ENCODE measurements around the gene CACNA1C.
"Not testable (repeated sequence)": the region's sequence is repeated elsewhere in the genome, so short reads cannot be mapped to it uniquely, and the experiment has no call there.

CACNA1C gene

DNA sequence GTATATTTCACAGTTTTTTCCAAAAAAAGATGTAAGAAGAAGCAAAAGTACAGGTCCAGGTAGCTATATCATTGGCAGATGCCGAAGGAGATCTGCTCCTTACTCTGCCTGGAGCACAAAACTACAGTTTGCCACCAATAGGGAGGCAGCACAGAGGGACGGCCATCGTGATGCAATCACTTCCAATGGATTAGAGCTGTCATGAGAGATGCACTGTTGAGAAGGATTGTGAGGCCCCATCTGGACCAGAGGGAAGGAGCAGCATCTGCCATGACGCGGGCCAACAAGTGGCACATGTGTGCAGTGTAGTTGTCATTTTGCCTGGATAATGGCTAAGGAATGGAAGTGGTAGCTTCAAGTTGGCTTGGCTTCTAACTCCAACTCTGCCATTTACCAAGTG, 423.2 kb downstream of the CACNA1C start:
- DNase-seq: no peak

DNA sequence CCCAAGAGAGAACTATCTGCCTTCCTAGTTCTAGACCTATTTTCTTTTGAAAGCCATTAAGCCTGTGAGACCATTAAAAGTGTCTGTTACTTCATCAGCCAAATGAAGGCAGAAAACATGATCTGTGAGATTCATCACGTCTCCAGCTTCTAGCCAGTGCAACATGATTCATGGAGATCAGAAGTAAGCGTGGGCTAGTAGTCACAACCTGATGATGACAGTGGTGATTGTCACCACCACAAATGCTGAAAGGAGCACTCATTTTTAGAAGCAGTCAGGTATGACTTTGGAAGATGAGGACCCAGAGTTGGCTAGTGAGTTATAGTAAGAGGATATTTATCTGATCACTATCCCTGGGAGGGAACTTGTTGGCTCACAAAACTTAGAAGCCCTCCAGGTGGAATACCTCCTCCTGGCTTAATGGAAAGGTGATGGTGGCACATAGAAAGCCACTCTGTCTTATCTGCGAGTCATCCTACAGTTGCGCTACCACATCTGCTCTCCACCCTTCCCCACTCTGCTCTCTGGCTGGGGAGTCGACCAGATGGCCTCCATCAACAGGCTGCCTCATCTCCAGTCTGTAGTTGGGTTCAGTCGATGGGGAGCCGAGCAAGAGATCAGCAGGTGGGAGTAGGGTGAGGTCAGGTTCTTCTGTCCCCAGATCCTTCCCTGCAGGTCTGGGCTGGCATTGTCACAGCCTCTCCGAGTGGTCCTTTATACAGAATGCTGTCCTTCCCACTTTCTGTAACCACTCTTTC, 424.4 kb downstream of the CACNA1C start:
- DNase-seq: no peak

DNA sequence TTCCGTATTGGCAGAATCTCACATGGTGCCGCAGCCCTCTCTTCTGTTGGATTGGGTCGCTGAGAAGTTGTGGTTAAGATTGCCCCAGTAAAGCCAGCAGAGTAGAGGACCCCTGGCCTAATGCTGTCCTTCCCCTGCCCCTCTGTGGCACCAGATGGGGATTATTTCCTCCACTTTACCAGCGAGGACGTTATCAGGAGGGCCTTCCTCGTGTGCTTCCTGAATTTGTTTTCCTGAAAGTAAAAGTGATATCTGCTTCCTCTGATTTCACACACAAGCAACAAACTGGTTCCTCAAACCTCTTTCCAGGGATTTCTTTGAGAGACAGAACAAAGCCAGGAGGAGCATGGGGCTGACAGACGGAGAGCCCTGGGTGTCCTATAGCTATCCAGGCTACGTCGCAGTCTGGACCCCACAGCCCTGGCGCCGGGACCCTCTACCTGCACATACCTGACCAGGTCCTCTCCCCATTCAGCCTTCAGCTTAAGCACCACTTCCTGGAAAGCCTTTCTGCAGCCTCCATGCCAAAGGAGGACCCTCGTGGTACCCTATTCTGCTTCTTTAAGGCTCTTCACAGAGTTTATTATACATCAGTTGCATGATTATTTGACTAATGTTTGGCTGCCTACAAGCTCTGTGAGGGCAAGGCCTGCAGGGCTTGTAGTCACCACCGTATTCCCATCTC, 427.2 kb downstream of the CACNA1C start:
- DNase-seq: no peak

DNA sequence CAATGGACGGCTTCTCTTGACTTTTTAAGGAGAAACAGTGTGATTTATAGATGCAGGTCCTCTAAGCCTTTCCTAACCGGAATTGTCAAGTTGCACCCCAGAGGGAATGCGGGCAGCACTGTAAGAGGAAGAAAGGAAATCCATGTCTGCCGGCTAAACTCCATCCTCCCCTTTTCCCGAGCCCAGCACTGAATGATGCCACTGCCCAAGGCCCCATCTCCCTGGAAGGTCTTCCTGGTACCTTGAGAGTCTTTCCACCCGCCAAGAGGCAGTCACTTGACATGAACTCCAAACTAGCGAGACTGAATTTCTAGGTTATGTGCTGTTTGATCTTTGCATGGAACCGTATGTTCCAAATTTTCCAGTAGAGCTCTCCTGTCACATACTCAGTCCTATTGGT, 428.6 kb downstream of the CACNA1C start:
- DNase-seq: no peak

DNA sequence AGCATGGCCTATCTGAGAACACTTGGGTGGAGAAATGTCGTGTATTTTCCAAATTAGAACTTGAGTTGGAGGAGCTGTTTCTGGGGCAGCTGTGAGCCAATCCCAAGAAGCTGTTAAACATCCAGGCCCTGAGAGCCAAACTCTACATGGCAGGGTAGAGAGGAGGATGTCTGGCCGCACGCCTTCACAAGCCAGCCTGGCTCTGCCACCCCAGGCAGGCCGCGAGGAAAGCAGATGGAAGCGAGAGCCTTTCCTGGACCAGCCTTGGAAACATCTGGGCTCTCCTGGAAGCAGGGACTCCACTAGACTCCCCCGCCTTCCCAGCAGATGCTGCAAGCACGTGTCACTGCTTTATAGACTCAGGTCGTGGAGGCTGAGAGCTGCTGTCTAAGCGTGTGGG, 429.2 kb downstream of the CACNA1C start:
- no peak for DNase-seq

DNA sequence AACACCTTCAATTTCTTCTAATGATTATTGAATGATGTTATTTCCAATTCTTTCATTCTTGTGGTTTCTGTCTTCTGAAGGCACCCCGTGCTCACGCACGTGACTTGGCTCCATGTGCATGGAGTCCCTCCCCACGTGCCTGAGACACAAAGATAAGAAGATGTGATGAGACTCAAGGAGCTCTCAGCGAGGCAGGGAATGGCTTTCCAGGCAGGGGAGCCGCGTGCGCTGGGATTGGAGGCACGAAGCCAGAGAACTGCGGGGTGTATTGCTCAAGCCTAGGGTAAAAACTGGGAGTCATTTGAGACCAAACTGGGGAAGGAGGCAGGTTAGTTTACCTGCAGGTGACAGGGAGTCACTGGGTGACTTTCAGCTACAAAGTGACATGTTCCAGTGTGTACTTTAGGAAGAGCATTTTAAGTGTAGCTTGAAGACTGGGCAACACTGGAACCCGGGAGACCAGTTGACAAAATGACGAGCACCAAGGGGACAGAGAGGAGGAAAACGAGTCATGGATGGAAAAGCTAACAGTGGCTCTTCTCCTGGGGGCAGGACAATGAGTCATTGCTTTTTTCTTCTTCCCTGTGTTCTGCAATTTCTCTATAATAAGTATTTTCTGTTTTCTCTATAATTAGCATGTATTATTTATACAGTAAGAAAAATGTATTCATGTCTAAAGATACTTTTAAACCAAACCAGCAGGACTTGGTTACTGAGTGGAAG, 430.3 kb downstream of the CACNA1C start:
- no peak for DNase-seq

DNA sequence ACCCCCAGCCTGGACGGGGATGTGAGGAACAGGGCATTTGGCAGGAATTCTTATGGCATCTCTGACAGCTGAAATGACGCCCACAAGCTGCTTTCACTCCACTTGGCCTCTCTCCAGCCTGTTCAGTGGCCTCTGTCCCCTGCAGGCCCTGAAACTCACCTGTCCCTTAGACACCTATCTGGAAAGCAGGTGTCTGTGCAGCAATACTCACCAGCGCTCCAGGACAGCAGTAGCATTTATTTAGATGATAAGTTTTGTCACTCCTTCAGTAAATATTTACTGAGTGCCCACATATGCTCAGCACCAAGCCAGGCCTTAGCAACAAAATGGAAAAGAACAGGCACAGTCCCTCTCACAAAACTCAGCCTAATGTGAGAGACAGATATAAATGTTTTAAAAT, 430.9 kb downstream of the CACNA1C start:
- DNase-seq: no peak

DNA sequence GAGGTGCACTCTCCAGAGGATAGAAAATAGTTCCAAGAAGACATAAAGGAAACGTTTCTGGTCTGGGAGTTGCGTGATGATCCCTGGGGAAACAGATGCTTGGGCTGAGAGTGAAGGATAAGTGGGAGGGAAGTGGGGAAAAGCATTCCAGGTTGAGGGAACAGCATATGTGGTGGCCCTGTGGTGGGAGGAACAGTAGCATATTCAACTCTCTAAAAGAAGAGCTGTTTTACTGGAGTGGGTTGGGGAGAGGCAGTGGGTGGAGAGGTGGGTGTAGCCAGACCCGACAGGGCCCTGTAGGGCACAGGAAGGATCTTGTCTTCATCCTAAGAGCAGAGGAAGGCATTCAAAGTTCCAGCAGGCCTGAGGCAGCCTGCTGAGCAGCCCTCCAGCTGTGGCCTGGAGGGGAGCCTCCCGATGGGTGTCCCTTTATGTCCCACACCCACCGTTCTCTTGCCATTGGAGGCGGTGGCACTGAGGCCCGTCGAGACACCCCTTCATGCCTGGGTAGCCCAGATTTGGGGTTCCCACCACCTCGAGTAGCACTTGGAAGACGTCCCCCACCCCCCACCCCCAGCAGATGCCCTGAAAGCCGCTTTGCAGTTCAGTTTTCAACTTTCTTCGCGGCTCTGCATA, 431.5 kb downstream of the CACNA1C start:
- no peak for DNase-seq

DNA sequence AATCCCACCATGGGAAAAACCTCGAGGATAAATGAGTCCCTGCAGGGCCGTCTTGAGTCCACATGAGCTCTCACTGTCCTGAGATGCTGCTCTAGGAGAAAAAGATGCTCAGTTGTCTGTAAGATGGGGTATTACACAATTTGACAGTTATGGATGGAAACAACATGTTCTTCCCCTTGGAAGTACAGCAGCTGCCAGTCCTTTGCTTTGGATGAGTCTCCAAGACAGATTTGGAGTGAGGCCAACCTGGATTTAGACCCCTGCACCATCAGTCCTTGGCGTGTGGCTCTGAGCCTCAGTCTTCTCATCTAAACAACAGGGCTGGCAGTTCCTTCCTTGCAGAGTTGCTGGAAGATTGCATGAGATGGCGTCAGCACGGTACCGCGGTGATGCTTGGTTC, 432.9 kb downstream of the CACNA1C start:
- DNase-seq: no peak

DNA sequence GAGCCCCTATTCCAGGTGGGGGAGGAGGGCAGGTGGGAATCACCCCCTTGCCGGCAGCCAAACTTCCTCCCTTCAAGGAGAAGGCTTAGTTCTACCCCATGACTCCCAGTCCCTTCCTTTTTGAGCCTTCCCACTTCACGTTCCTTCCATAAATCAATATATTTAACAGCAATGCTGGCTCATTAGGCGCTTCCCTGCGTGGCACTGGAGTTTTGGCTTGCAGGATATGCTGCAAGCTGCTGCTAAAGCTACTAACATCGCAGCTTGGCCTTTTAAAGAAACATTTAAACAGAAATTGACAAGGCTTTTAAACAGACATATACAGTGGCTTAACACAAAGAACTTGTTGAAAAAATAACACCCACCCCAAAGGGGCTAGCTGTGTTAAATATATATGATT, 434.0 kb downstream of the CACNA1C start:
- DNase-seq: no peak

DNA sequence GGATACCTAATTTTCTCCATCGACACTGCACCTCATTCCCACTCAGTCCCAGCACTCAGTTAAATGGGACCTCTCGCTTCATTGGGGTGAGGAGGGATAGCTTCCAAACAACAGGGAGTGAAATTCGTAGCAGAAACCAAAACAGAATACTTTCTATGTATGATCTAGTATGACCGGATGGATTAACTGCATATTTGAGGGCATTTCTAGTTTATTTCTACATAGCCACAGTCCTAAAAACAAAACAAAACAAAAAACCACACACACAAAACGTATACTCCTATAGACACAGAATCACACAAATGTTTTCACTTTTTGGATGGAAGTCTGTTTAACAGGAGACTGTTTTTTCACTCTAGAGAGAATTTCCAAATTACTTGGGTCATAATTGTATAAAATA, 434.5 kb downstream of the CACNA1C start:
- DNase-seq: no peak

DNA sequence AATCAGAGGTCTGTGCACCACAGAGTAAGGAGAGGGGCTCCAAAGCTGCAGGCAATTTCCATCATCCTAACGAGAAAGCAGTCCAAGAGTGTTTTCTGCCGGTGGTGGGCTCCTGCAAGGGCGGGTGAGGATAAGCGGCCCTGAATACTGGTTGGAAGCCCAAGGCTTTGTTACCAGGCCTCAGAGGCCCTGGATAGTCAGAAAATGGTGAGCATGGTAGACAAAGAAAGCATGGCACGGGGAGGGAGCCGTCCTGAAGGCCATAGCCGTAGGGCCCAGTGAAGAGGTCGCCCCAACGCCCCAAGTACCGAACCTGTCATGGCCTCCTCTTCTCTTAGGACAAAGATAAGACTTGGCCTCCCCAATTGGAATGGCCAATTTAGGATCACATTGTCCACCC, 435.3 kb downstream of the CACNA1C start:
- DNase-seq: no peak

DNA sequence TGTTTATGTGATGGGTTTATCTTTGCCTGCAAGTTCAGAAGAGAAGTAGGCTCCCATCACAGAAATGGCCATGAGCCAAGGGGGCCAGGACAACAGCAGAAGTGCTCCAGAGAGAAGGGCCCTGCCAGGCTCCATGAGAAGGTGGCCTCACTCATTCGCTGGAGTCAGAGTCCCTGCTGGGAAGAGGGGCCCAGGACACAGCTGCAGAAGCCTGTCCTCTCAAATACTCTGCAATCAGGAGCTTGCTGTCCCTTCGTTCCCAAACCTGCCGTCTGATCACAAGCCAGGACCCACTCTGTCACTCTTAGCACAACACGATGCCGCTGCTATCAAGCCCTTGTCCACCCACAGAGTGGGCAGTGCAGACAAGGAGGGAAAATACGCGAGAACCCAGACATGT, 435.8 kb downstream of the CACNA1C start:
- DNase-seq: no peak

DNA sequence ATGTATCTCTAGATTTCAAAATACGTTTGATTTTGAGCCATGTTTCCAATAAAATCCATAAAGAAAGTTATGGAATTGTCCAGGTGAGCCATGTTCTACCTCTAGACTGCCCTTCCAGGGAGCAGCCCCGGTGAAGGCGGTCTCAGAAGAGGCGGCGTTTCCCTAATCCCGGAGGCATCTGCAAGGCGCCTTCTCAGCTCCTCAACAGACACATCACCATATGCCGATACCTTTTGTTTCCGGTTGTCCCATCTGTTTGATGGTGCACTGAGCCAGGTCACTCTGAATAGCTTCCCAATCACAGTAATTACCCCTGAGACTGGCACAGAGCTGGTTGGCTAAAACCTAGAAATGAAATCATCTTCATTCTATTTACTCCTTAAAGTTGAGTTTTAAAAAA, 436.5 kb downstream of the CACNA1C start:
- no peak for DNase-seq

DNA sequence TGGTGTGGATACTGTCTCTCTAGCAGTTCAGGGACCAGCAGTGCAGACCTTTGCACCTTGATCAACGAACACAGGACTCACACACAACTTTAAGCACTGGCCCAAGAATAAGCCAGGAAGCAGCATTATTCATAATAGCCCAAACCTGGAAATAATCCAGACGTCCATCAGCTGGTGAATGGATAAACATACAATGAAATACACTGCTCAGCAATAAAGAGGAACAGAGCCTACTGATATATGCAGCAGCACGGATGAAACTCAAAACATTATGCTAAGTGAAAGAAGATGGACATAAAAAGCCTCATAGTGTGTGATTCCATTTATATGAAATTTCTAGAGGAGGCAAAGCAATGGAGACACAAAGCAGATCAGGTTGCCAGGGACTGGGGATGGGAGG, 438.0 kb downstream of the CACNA1C start:
- no peak for DNase-seq

DNA sequence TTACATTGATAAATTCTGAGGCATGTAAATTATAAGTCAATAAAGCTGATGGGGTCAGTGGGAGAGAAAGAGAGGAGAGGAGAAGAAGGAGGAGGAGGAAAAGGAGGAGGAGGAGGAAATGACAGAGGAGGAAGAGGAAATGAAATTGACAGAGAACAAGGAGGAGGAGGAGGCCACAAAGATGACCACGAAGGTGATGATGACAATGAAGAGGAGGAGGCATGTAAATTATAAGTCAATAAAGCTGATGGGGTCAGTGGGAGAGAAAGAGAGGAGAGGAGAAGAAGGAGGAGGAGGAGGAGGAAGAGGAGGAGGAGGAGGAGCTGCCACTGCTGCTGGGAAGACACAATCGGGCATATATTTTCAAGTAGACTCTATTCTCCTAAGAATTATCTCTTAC, 438.6 kb downstream of the CACNA1C start:
- DNase-seq: not testable (repeated sequence)

DNA sequence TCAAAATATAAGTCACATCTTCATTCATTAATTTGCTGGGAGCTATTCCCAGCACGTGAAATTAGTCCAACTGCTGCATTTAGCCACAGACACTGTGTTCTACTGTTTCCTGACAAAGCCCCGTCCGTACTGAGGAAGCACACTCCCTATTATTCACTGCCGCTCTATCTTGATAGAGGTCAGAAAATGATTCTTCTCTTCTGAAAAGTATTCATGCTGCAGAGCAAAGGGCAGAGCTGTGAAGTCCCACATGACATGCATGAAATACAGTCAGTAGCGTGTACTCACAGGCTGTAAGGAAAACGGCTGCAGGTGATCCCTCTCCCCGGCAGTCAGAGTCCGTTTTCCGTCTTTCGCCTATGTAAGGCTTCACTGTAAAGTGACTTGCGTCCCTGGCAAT, 439.4 kb downstream of the CACNA1C start:
- no peak for DNase-seq

DNA sequence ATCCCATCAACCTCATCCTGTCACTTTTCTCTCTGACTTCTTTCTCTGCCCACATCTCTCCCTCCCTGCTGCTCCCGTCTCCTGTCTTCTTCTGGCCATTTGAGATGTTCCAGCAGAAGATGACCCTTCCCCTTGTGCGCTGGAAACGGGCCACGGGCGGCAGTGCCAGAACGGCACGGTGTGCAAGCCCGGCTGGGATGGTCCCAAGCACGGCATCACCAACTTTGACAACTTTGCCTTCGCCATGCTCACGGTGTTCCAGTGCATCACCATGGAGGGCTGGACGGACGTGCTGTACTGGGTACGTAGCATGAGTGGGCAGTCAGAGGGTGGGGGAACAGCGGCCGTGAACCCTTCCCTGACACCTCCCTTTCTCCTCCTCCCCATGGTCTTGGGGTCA, 440.3 kb downstream of the CACNA1C start:
- no peak for DNase-seq

DNA sequence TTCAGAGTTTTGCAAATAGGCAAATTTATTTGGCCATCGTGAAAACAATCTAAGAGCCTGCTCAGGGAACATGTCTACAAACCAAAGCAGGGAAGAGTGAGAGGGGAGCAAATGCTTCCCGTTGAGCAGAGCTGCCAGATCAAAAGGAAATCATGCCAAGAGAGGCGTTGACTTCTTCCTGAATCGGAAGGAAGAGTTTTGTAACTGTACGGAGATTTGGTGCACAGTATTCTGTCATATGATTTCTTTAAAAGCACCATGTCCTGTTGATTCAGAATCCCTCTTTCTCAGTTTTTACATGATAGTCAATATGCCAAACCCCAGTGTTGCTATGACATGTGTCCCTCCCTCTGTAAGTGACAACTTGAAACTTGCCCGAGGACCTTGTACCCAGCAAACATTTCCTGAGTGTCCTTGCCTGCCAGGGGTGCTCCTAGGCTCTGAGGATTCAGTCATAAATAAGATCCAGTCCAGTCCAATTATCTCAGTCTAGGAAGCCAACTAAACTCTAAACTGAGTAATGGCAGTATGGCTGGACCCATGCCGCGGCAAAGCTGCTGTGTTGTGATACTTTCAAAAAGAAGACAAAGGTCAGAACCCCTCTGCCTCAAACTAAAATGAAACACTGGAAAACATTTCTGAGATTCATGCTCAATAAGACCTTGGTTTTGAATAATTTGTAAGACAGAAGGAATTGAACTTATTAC, 441.9 kb downstream of the CACNA1C start:
- no peak for DNase-seq

DNA sequence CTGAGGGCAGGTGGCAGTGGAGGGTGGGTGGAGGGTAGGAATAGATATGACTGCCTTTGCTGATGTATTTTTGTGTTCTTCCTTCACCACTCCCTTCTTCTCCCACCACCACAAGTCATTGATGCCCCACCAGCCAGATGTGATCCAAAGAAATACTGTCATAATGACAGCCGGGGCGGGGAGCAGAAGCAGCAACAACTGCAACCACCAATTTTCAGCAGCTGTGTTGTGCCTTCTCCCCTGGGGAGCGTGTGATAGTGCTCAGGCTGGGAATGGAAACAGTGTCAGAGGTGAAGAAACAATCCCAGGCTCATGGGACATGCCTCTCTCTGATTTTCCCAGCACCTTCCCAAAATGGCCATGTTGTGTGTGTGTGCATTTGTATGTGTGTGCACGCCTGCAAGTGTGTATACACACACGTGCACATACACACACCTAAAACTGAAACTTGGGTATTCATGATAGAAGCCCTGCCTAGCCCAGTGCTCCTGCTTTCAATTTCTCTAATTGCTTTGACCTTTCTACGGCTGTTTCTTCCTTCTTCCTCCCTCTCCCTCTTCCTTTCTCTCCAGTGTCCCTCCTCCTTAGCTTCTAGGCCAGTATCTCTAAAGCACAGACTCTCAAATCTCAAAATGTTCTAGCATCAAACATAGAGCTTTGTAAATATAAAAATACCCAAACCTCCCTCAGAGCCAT, 442.8 kb downstream of the CACNA1C start:
- DNase-seq: no peak

DNA sequence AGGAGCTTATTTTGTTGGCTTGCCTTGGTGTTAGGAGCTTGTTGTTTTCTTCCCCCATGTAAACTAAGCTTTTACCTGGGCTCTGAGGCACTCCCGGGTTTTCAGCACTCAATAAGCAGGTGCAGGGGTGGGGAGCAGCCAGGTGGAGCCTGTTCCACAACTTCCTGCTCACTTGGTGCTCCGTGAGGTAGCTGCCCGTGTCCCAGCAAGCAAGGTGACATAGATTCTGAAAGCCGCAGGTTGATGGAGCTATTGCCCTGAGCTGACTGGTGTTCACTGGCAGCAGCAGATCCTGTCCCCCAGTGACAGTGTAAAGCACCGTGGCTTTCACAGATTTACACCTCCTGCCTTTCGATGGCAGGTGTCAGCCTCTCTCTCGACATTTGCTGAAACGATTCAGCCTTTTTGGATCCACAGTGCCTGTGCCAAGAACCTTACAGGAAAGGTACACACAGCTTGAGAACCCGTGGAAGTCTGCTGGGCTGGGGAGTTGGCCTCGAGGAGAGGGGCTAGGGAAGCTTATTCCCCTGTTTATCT, 446.2 kb downstream of the CACNA1C start:
- DNase-seq: no peak
